ENCODE data around the gene HPD.

- TF ChIP-seq CTCF (conservative IDR thresholded peaks at IDR 0.05; ENCODE audit: low read depth, low read length) (no peak), EZH2 (IDR thresholded peaks at IDR 0.05; ENCODE audit: borderline replicate concordance, low read depth, low read length, poor library complexity, severe bottlenecking) (no peak)
These were observed 56.2 kb downstream of the HPD start for GRCh38 chr12:121802485-121802842.
